B cell (primary cell): Measurements from ENCODE around the gene SERTM1. TPM values are rescaled to one million over a fixed set of nuclear protein-coding genes. Genes with fewer than 3 reads are reported as not detected.

Experiments
- ATAC-seq: fragments of 200-7000 bp; cut with Tn5 transposase; one replicate; pipeline ENCODE4 v1.10.0; 2021; ENCODE audit warnings: low read depth, mild to moderate bottlenecking, moderate number of reproducible peaks, moderate library complexity
- CTCF ChIA-PET: fragments of 350-600 bp; sonication (Branson Sonifier 250); formaldehyde crosslinking; loops from one replicate; lab custom pipeline; 2021; ENCODE audit warnings: antibody characterized with exemption, inconsistent platforms; lab: Charles Lee
- POLR2A ChIA-PET: fragments of 350-600 bp; sonication (Branson Sonifier 250); formaldehyde crosslinking; loops from one replicate; lab custom pipeline; 2021; ENCODE audit warnings: antibody characterized with exemption; lab: Charles Lee
- DNase-seq: peaks from one replicate; pipeline ENCODE4 v3.0.0; 2013
- H2AFZ ChIP-seq: 2 replicates; pipeline ENCODE4 v1.6.1; 2012; ENCODE audit warnings: mild to moderate bottlenecking, low read depth, low read length; ENCODE audit not compliant: insufficient read depth, poor library complexity, severe bottlenecking
- H3K27ac ChIP-seq, 2 donors: 1 replicate in 1 of 2; 2 replicates in 1 of 2; pipeline ENCODE4 v1.5.1; 2012 to 2013; ENCODE audit warnings: low read length in 2 of 2, mild to moderate bottlenecking in 2 of 2, moderate library complexity in 1 of 2
- H3K27me3 ChIP-seq, 4 experiments: fragments of 200-600 bp in 1 of 4; sonication (generic) in 1 of 4; replicated peaks in 1 of 4; 1 replicate in 2 of 4; 2 replicates in 2 of 4; pipeline versions ENCODE4 v1.6.1 to v1.7.0; 2013 to 2016; ENCODE audit warnings: low read length in 3 of 4, mild to moderate bottlenecking in 2 of 4, mixed read lengths in 1 of 4, moderate library complexity in 1 of 4; ENCODE audit not compliant: insufficient read depth in 4 of 4, control insufficient read depth in 3 of 4; ENCODE audit errors: control extremely low read depth in 1 of 4
- H3K36me3 ChIP-seq, 2 experiments: replicated peaks in 1 of 2; 1 replicate in 1 of 2; 2 replicates in 1 of 2; pipeline versions ENCODE4 v1.6.1 to v1.7.1; 2013; ENCODE audit warnings: low read length in 1 of 2; ENCODE audit not compliant: insufficient read depth in 2 of 2, control insufficient read depth in 1 of 2; ENCODE audit errors: control extremely low read depth in 1 of 2, extremely low read depth in 1 of 2
- H3K4me1 ChIP-seq, 2 donors: fragments of 200-600 bp in 1 of 2; sonication (generic) in 1 of 2; 1 replicate in 1 of 2; 2 replicates in 1 of 2; pipeline versions ENCODE4 v1.5.1 to v1.6.1; 2013 to 2017; ENCODE audit warnings: low read length in 2 of 2; ENCODE audit not compliant: control insufficient read depth in 2 of 2, insufficient read depth in 2 of 2
- H3K4me2 ChIP-seq: replicated peaks from 2 replicates; pipeline ENCODE3; 2012; ENCODE audit warnings: mild to moderate bottlenecking, low read depth, low read length; ENCODE audit not compliant: poor library complexity, severe bottlenecking
- H3K4me3 ChIP-seq, 5 experiments: fragments of 200-600 bp in 1 of 5; sonication (generic) in 1 of 5; 1 replicate in 3 of 5; 2 replicates in 2 of 5; pipeline versions ENCODE4 v1.5.1 to v1.7.0; 2011 to 2016; ENCODE audit warnings: low read length in 4 of 5, mild to moderate bottlenecking in 4 of 5, low read depth in 2 of 5, control low read depth in 1 of 5, moderate library complexity in 1 of 5; ENCODE audit not compliant: insufficient read depth in 1 of 5; ENCODE audit errors: control extremely low read depth in 1 of 5, extremely low read depth in 1 of 5
- H3K79me2 ChIP-seq: fragments of 200-600 bp; sonication (generic); one replicate; pipeline ENCODE4 v1.6.0; 2016; ENCODE audit warnings: low read length; ENCODE audit not compliant: control insufficient read depth, insufficient read depth
- H3K9ac ChIP-seq: fragments of 200-600 bp; sonication (generic); 2 replicates; pipeline ENCODE4 v1.6.1; 2017; ENCODE audit warnings: mild to moderate bottlenecking, low read length, moderate library complexity
- H3K9me3 ChIP-seq, 3 donors: one replicate each; pipeline versions ENCODE4 v1.6.1 to v1.7.1; 2013; ENCODE audit warnings: low read length in 2 of 3; ENCODE audit not compliant: control insufficient read depth in 2 of 3, insufficient read depth in 1 of 3; ENCODE audit errors: control extremely low read depth in 1 of 3
- H4K20me1 ChIP-seq: 2 replicates; pipeline ENCODE4 v1.6.0; 2012; ENCODE audit warnings: mild to moderate bottlenecking, low read length; ENCODE audit not compliant: insufficient read depth, control insufficient read depth, poor library complexity, severe bottlenecking
- H3K27ac Mint-ChIP-seq: one replicate; pipeline ENCODE4 v1.8.0; 2021; ENCODE audit warnings: mixed read lengths
- H3K27me3 Mint-ChIP-seq: one replicate; pipeline ENCODE4 v1.8.0; 2021; ENCODE audit warnings: mixed read lengths
- H3K4me1 Mint-ChIP-seq: one replicate; pipeline ENCODE4 v1.8.0; 2021; ENCODE audit warnings: mixed read lengths
- H3K4me3 Mint-ChIP-seq: one replicate; pipeline ENCODE4 v1.8.0; 2021; ENCODE audit warnings: mixed read lengths
- H3K9me3 Mint-ChIP-seq: one replicate; pipeline ENCODE4 v1.8.0; 2022; ENCODE audit warnings: mixed read lengths; ENCODE audit not compliant: insufficient read depth
- EZH2 ChIP-seq: IDR thresholded peaks from 2 replicates; pipeline ENCODE4 v1.6.1; 2012; ENCODE audit warnings: borderline replicate concordance, low read depth, mild to moderate bottlenecking, moderate library complexity, low read length; ENCODE audit not compliant: insufficient read depth, poor library complexity, severe bottlenecking
- WGBS: methylation state at CpG from one replicate; pipeline ENCODE4 v1.1.5; 2013; ENCODE audit warnings: missing lambda C conversion rate; ENCODE audit not compliant: insufficient coverage; 5-methylcytosine and 5-hydroxymethylcytosine counted together
- intact Hi-C: fragments of 100-400 bp; cut with micrococcal nuclease; formaldehyde crosslinking; loops from one replicate; pipeline ENCODE4 v1.10.0; 2022
- polyA plus RNA-seq: library from polyadenylated mRNA; depleted of rRNA; stranded (reverse); fragments of >200 nt; gene quantifications from 2 replicates; pipeline ENCODE4 v1.2.3, GENCODE V29; 2012
- total RNA-seq, 2 donors: library from RNA; stranded (reverse); fragments of 120-200 nt in 1 of 2; gene quantifications; 1 replicate in 1 of 2; 2 replicates in 1 of 2; pipeline versions ENCODE4 v1.2.3 to v1.2.4, GENCODE V29; 2013 to 2022
- TF ChIP-seq, protein P1 (sequence below): fragments of 200-600 bp; IDR thresholded peaks from one replicate; pipeline ENCODE4 v1.8.0; 2022; ENCODE audit warnings: antibody characterized with exemption, mild to moderate bottlenecking

The SERTM1 gene
- total and polyA plus RNA-seq, 2 donors (not counting 1 experiment from before 2014, with no cell fraction given), result not detected

DNA sequence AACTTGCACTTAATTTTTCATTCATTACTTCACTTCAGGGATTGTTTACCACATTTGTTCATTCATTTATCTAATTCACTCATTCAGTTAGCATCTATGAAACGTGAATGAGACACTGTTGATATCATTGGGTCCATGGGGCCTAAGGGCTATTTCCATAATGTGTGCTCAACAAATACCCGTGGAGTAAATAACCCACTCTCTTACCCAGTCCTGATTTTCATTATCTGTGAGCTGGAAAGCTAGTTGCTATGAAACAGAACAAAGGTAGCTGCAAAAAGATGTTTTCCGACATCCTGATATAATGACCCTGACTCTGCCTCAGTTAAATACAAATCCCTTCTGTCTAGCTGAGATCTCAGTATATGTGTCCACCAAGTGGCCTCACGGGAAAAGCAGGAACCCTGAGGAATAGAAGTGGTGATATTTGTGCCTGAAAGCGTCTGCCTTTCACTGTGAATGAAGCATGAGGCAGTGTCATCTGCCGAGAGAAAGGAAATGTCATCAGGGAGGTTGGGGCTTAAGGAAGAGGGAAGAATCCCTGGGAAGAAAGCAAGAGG lies 63.8 kb downstream of the SERTM1 start:
- H3K27ac ChIP-seq, result no peak overlapping the region
- H3K27me3 ChIP-seq, result no peaks in the 10 kb centered on the region
- no peaks in the 10 kb centered on the region for H3K4me1 Mint-ChIP-seq
- no peak overlapping the region for H3K27ac Mint-ChIP-seq
- no peaks in the 10 kb centered on the region for H4K20me1 ChIP-seq
- H3K4me3 Mint-ChIP-seq, result no peak overlapping the region
- CTCF ChIA-PET, result interaction anchor here (0.6 to 3.5 kb wide), 6 partner anchors 7 to 825 kb away, joined by 3 to 29 read pairs (median 7); no protein-coding TSS in a partner anchor
- H3K9ac ChIP-seq, result no peak overlapping the region
- no peaks in the 10 kb centered on the region for H3K9me3 Mint-ChIP-seq
- 79% methylated on average over 3 of the region's 6 CpGs for WGBS
- ATAC-seq (no peak), DNase-seq (no peak)
- TF ChIP-seq, protein P1, sequence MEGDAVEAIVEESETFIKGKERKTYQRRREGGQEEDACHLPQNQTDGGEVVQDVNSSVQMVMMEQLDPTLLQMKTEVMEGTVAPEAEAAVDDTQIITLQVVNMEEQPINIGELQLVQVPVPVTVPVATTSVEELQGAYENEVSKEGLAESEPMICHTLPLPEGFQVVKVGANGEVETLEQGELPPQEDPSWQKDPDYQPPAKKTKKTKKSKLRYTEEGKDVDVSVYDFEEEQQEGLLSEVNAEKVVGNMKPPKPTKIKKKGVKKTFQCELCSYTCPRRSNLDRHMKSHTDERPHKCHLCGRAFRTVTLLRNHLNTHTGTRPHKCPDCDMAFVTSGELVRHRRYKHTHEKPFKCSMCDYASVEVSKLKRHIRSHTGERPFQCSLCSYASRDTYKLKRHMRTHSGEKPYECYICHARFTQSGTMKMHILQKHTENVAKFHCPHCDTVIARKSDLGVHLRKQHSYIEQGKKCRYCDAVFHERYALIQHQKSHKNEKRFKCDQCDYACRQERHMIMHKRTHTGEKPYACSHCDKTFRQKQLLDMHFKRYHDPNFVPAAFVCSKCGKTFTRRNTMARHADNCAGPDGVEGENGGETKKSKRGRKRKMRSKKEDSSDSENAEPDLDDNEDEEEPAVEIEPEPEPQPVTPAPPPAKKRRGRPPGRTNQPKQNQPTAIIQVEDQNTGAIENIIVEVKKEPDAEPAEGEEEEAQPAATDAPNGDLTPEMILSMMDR, result no peak
- TF ChIP-seq EZH2, result no peak
- no peaks in the 10 kb centered on the region for H3K36me3 ChIP-seq
- H3K79me2 ChIP-seq, result no peaks in the 10 kb centered on the region
- no peaks in the 10 kb centered on the region for H3K4me1 ChIP-seq
- H2AFZ ChIP-seq, result no peak overlapping the region
- no peaks in the 10 kb centered on the region for H3K27me3 Mint-ChIP-seq
- intact Hi-C loops, result no loop called here
- H3K9me3 ChIP-seq, result no peaks in the 10 kb centered on the region
- no peak overlapping the region for H3K4me2 ChIP-seq
- POLR2A ChIA-PET, result no interaction called here
- H3K4me3 ChIP-seq, result no peak overlapping the region

DNA sequence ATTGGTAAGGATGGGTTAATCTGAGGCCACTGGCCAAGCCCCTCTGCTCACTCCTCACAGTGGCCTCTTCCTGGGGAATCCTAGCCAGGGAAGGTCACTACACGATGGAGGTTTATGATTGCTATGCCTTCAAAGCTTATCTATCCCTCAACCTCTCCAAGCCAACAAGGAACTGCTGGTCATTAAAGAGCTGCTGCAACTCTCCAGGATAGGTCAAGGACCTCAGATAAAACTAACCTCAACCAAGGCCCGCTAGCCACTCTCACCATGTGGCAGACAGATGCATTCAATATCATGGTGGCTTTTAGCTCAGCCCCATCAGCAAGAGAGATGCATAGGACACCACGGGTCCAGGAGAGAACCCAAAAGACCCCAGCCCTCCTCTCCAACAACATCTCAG lies 71.6 kb downstream of the SERTM1 start:
- H3K4me1 Mint-ChIP-seq, result no peaks in the 10 kb centered on the region
- H3K36me3 ChIP-seq, result no peaks in the 10 kb centered on the region
- H3K4me2 ChIP-seq, result no peak overlapping the region
- no peak overlapping the region for H3K27ac ChIP-seq
- ChIA-PET CTCF (interaction anchor here (1.0 to 1.8 kb wide), 4 partner anchors 9 to 462 kb away, joined by 3 to 7 read pairs (median 4); no protein-coding TSS in a partner anchor), POLR2A (no interaction called here)
- WGBS, result 88% methylated on average over 3 of the region's 3 CpGs
- ATAC-seq (no peak), DNase-seq (no peak)
- no peaks in the 10 kb centered on the region for H3K27me3 ChIP-seq
- H3K9me3 Mint-ChIP-seq, result no peaks in the 10 kb centered on the region
- H4K20me1 ChIP-seq, result no peaks in the 10 kb centered on the region
- H3K27me3 Mint-ChIP-seq, result peaks cover 4% of the 10 kb centered on the region
- no peak overlapping the region for H3K9ac ChIP-seq
- H2AFZ ChIP-seq, result no peak overlapping the region
- no peak for TF ChIP-seq EZH2
- TF ChIP-seq, protein P1, result no peak
- no peaks in the 10 kb centered on the region for H3K4me1 ChIP-seq
- no peaks in the 10 kb centered on the region for H3K79me2 ChIP-seq
- intact Hi-C loops, result no loop called here
- no peak overlapping the region for H3K27ac Mint-ChIP-seq
- no peak overlapping the region for H3K4me3 Mint-ChIP-seq
- no peak overlapping the region for H3K4me3 ChIP-seq
- H3K9me3 ChIP-seq, result no peaks in the 10 kb centered on the region
